Astrocyte of the cerebellum (primary cell): Measurements from ENCODE around the gene ZSWIM6.

Experiments
- DNase-seq: peaks from one replicate; pipeline ENCODE4 v3.0.0-alpha.2; 2011; ENCODE audit warnings: low read depth
- H3K4me3 ChIP-seq: 2 replicates; pipeline ENCODE4 v1.5.1; 2011; ENCODE audit warnings: mild to moderate bottlenecking, low read depth, low read length, moderate library complexity
- in situ Hi-C: cut with HindIII; loops from 2 replicates; pipeline ENCODE4 v1.10.0; 2017; ENCODE audit warnings: low sequenced_read_pairs
- TF ChIP-seq, protein P1 (sequence below): IDR thresholded peaks from 2 replicates; pipeline ENCODE4 v1.5.1; 2012; ENCODE audit warnings: low read length, low read depth, moderate library complexity, mild to moderate bottlenecking; ENCODE audit errors: missing control alignments

The ZSWIM6 gene

GRCh38 chr5:61330341-61330844, 1.7 kb upstream of the ZSWIM6 start:
- peak; percentile 68 for DNase-seq
- in situ Hi-C loops, result no loop called here
- peak overlapping the region; percentile 94 for H3K4me3 ChIP-seq
- TF ChIP-seq, protein P1, sequence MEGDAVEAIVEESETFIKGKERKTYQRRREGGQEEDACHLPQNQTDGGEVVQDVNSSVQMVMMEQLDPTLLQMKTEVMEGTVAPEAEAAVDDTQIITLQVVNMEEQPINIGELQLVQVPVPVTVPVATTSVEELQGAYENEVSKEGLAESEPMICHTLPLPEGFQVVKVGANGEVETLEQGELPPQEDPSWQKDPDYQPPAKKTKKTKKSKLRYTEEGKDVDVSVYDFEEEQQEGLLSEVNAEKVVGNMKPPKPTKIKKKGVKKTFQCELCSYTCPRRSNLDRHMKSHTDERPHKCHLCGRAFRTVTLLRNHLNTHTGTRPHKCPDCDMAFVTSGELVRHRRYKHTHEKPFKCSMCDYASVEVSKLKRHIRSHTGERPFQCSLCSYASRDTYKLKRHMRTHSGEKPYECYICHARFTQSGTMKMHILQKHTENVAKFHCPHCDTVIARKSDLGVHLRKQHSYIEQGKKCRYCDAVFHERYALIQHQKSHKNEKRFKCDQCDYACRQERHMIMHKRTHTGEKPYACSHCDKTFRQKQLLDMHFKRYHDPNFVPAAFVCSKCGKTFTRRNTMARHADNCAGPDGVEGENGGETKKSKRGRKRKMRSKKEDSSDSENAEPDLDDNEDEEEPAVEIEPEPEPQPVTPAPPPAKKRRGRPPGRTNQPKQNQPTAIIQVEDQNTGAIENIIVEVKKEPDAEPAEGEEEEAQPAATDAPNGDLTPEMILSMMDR, result no peak

- no peak for DNase-seq
- peak overlapping the region; percentile 94 for H3K4me3 ChIP-seq
- TF ChIP-seq, protein P1, result no peak
- in situ Hi-C loops, result no loop called here
Observed at GRCh38 chr5:61330845-61331406, 1.1 kb upstream of the ZSWIM6 start.

- in situ Hi-C loops, result no loop called here
- TF ChIP-seq, protein P1, result no peak
- H3K4me3 ChIP-seq, result peak overlapping the region; percentile 94
- no peak for DNase-seq
Observed at GRCh38 chr5:61332358-61332749, 296 bp downstream of the ZSWIM6 start.

- H3K4me3 ChIP-seq, result peak overlapping the region; percentile 94
- DNase-seq, result no peak
- TF ChIP-seq, protein P1, result no peak
- in situ Hi-C loops, result no loop called here
Observed at GRCh38 chr5:61332851-61333320, 828 bp downstream of the ZSWIM6 start.

- TF ChIP-seq, protein P1, result no peak
- no peak for DNase-seq
- in situ Hi-C loops, result no loop called here
- H3K4me3 ChIP-seq, result peak overlapping the region; percentile 94
Observed at GRCh38 chr5:61333321-61333953, 1.4 kb downstream of the ZSWIM6 start.

DNA sequence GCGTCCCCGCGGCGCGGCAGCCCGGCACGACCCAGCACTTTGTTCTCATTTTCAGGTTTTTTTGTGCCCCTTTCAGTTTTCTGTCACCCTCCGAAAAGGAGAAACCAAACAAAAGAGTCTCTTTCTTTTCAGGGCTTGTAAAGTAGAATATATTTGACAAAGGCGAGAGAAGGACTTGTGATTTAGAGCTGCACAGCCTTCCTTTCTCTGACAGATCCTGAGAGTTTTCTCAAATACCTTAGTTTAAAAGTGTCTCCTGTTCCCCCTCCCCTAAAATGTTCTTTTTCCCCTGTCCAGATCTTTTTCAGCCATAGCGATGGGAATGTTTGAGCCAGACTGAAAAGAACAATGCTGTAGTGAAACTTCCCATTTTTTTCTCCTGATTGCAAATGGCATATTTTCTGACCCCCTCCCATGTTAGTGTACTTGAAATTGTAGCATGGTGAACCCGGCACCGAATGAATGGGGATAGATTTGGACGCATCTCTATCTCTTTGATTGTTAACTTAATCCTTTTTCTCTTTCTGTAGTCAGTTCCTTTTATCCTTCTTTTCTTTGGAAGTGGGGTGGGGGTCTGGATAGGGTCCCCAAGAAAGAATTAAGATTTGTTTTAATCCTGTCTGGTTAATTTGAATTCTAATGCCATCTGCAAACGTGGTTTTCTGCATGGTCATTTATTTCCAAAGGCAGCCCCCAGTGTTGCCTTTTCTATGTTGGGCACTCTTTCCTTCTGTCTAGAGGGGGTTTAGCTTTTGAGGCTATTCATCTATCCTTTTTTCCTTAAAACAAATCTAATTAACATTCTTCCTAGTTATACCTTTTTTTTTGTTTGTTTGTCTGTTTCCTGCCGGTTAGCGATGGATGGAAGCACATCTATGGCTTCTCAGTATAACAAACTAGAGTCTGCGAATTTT, 2.2 kb downstream of the ZSWIM6 start:
- DNase-seq, result no peak
- TF ChIP-seq, protein P1, result no peak
- H3K4me3 ChIP-seq, result peak overlapping the region; percentile 94
- in situ Hi-C loops, result no loop called here
